ENCODE results near the gene TMEM132D.

The TMEM132D gene

GRCh38 chr12:129069886-129070285 is 833.9 kb downstream of the TMEM132D start:
- Histone ChIP-seq H3K4me3 (ENCODE audit: insufficient read depth in 1 of 2, low read depth in 1 of 2, low read length in 2 of 2) (no peak overlapping the region), H2BK15ac (ENCODE audit: low read depth, poor library complexity, severe bottlenecking) (no peak overlapping the region), H3K18ac (ENCODE audit: low read depth in 1 of 2, low read length in 2 of 2) (no peak overlapping the region), H3K23ac (ENCODE audit: low read length in 2 of 2) (no peak overlapping the region), H3K4me2 (ENCODE audit: low read length, poor library complexity, severe bottlenecking) (no peak overlapping the region), H2AFZ (ENCODE audit: low read depth, low read length) (no peak overlapping the region), H4K91ac (ENCODE audit: low read length) (no peak overlapping the region), H3K4me1 (ENCODE audit: control insufficient read depth, insufficient read depth, low read depth, low read length) (no peaks in the 10 kb centered on the region), H3K27ac (ENCODE audit: low read length, poor library complexity, severe bottlenecking) (no peak overlapping the region), H2AK5ac (ENCODE audit: low read length, severe bottlenecking) (no peak overlapping the region), H2BK12ac (ENCODE audit: low read length in 2 of 2) (no peak overlapping the region), H3K9me3 (ENCODE audit: control insufficient read depth, low read length) (peaks cover 20% of the 10 kb centered on the region), H4K8ac (ENCODE audit: low read length) (no peak overlapping the region), H3K27me3 (ENCODE audit: control insufficient read depth in 1 of 2, insufficient read depth in 1 of 2, low read length in 2 of 2) (no peaks in the 10 kb centered on the region), H3K4ac (ENCODE audit: low read depth in 1 of 2, low read length in 2 of 2) (no peak overlapping the region), H3K79me1 (replicated peaks; ENCODE audit: low read length, poor library complexity, severe bottlenecking) (no peaks in the 10 kb centered on the region), H2BK5ac (ENCODE audit: low read depth, low read length, poor library complexity, severe bottlenecking) (no peak overlapping the region), H2BK120ac (ENCODE audit: low read depth, low read length) (no peak overlapping the region), H3K9ac (ENCODE audit: low read length) (no peak overlapping the region), H3K14ac (ENCODE audit: low read length in 2 of 2) (no peak overlapping the region), H3K36me3 (ENCODE audit: control insufficient read depth in 1 of 2, insufficient read depth in 2 of 2, low read depth in 1 of 2, low read length in 2 of 2) (no peaks in the 10 kb centered on the region)
- no peak for DNase-seq
- WGBS, result 31% methylated on average over 15 of the region's 15 CpGs

GRCh38 chr12:129068684-129069083 is 835.1 kb downstream of the TMEM132D start:
- Histone ChIP-seq H3K4me1 (ENCODE audit: control insufficient read depth, insufficient read depth, low read depth, low read length) (no peaks in the 10 kb centered on the region), H3K23ac (ENCODE audit: low read length in 2 of 2) (no peak overlapping the region), H3K4me3 (ENCODE audit: insufficient read depth in 1 of 2, low read depth in 1 of 2, low read length in 2 of 2) (no peak overlapping the region), H2BK12ac (ENCODE audit: low read length in 2 of 2) (no peak overlapping the region), H3K9me3 (ENCODE audit: control insufficient read depth, low read length) (peaks cover 18% of the 10 kb centered on the region), H2AK5ac (ENCODE audit: low read length, severe bottlenecking) (no peak overlapping the region), H3K4ac (ENCODE audit: low read depth in 1 of 2, low read length in 2 of 2) (no peak overlapping the region), H2BK15ac (ENCODE audit: low read depth, poor library complexity, severe bottlenecking) (no peak overlapping the region), H3K18ac (ENCODE audit: low read depth in 1 of 2, low read length in 2 of 2) (no peak overlapping the region), H3K36me3 (ENCODE audit: control insufficient read depth in 1 of 2, insufficient read depth in 2 of 2, low read depth in 1 of 2, low read length in 2 of 2) (no peaks in the 10 kb centered on the region), H3K79me1 (replicated peaks; ENCODE audit: low read length, poor library complexity, severe bottlenecking) (no peaks in the 10 kb centered on the region), H3K14ac (ENCODE audit: low read length in 2 of 2) (no peak overlapping the region), H3K9ac (ENCODE audit: low read length) (no peak overlapping the region), H3K27me3 (ENCODE audit: control insufficient read depth in 1 of 2, insufficient read depth in 1 of 2, low read length in 2 of 2) (no peaks in the 10 kb centered on the region), H3K4me2 (ENCODE audit: low read length, poor library complexity, severe bottlenecking) (no peak overlapping the region), H3K27ac (ENCODE audit: low read length, poor library complexity, severe bottlenecking) (no peak overlapping the region), H4K91ac (ENCODE audit: low read length) (no peak overlapping the region), H4K8ac (ENCODE audit: low read length) (no peak overlapping the region), H2BK5ac (ENCODE audit: low read depth, low read length, poor library complexity, severe bottlenecking) (no peak overlapping the region), H2BK120ac (ENCODE audit: low read depth, low read length) (no peak overlapping the region), H2AFZ (ENCODE audit: low read depth, low read length) (no peak overlapping the region)
- WGBS, result 76% methylated on average over 10 of the region's 10 CpGs
- DNase-seq, result no peak

- H2BK120ac ChIP-seq (ENCODE audit: low read depth, low read length), result no peak overlapping the region
These were observed 836.3 kb downstream of the TMEM132D start for GRCh38 chr12:129067491-129067890.

GRCh38 chr12:129064209-129064855 is 839.5 kb downstream of the TMEM132D start:
- H3K4me1 ChIP-seq (ENCODE audit: control insufficient read depth, insufficient read depth, low read depth, low read length), result no peaks in the 10 kb centered on the region
- no peak overlapping the region for H2BK15ac ChIP-seq (ENCODE audit: low read depth, poor library complexity, severe bottlenecking)
- no peak for DNase-seq
- H3K79me1 ChIP-seq (replicated peaks; ENCODE audit: low read length, poor library complexity, severe bottlenecking), result no peaks in the 10 kb centered on the region
- no peak overlapping the region for H3K14ac ChIP-seq (ENCODE audit: low read length in 2 of 2)
- 60% methylated on average over 14 of the region's 14 CpGs for WGBS
- H3K4me2 ChIP-seq (ENCODE audit: low read length, poor library complexity, severe bottlenecking), result no peak overlapping the region
- no peaks in the 10 kb centered on the region for H3K36me3 ChIP-seq (ENCODE audit: control insufficient read depth in 1 of 2, insufficient read depth in 2 of 2, low read depth in 1 of 2, low read length in 2 of 2)
- H3K27ac ChIP-seq (ENCODE audit: low read length, poor library complexity, severe bottlenecking), result no peak overlapping the region
- no peak overlapping the region for H3K23ac ChIP-seq (ENCODE audit: low read length in 2 of 2)
- H3K4ac ChIP-seq (ENCODE audit: low read depth in 1 of 2, low read length in 2 of 2), result no peak overlapping the region
- H2BK120ac ChIP-seq (ENCODE audit: low read depth, low read length), result no peak overlapping the region
- H2BK12ac ChIP-seq (ENCODE audit: low read length in 2 of 2), result no peak overlapping the region
- no peak overlapping the region for H2AFZ ChIP-seq (ENCODE audit: low read depth, low read length)
- no peak overlapping the region for H3K18ac ChIP-seq (ENCODE audit: low read depth in 1 of 2, low read length in 2 of 2)
- H2BK5ac ChIP-seq (ENCODE audit: low read depth, low read length, poor library complexity, severe bottlenecking), result no peak overlapping the region
- H2AK5ac ChIP-seq (ENCODE audit: low read length, severe bottlenecking), result no peak overlapping the region
- no peak overlapping the region for H3K4me3 ChIP-seq (ENCODE audit: insufficient read depth in 1 of 2, low read depth in 1 of 2, low read length in 2 of 2)
- no peaks in the 10 kb centered on the region for H3K27me3 ChIP-seq (ENCODE audit: control insufficient read depth in 1 of 2, insufficient read depth in 1 of 2, low read length in 2 of 2)
- H4K8ac ChIP-seq (ENCODE audit: low read length), result no peak overlapping the region
- no peak overlapping the region for H3K9ac ChIP-seq (ENCODE audit: low read length)
- peaks cover 16% of the 10 kb centered on the region for H3K9me3 ChIP-seq (ENCODE audit: control insufficient read depth, low read length)
- H4K91ac ChIP-seq (ENCODE audit: low read length), result no peak overlapping the region

More at GRCh38 chr12:129067491-129067890, 836.3 kb downstream of the TMEM132D start:
- no peak overlapping the region for H2AFZ ChIP-seq (ENCODE audit: low read depth, low read length)
- H3K27me3 ChIP-seq (ENCODE audit: control insufficient read depth in 1 of 2, insufficient read depth in 1 of 2, low read length in 2 of 2), result no peaks in the 10 kb centered on the region
- H4K8ac ChIP-seq (ENCODE audit: low read length), result no peak overlapping the region
- no peak overlapping the region for H4K91ac ChIP-seq (ENCODE audit: low read length)
- no peak overlapping the region for H3K4ac ChIP-seq (ENCODE audit: low read depth in 1 of 2, low read length in 2 of 2)
- no peak overlapping the region for H3K4me3 ChIP-seq (ENCODE audit: insufficient read depth in 1 of 2, low read depth in 1 of 2, low read length in 2 of 2)
- H3K14ac ChIP-seq (ENCODE audit: low read length in 2 of 2), result no peak overlapping the region
- no peak overlapping the region for H2BK5ac ChIP-seq (ENCODE audit: low read depth, low read length, poor library complexity, severe bottlenecking)
- WGBS, result 29% methylated on average over 6 of the region's 9 CpGs
- H3K27ac ChIP-seq (ENCODE audit: low read length, poor library complexity, severe bottlenecking), result no peak overlapping the region
- no peak overlapping the region for H2BK15ac ChIP-seq (ENCODE audit: low read depth, poor library complexity, severe bottlenecking)
- H2AK5ac ChIP-seq (ENCODE audit: low read length, severe bottlenecking), result no peak overlapping the region
- H3K4me1 ChIP-seq (ENCODE audit: control insufficient read depth, insufficient read depth, low read depth, low read length), result no peaks in the 10 kb centered on the region
- no peaks in the 10 kb centered on the region for H3K79me1 ChIP-seq (replicated peaks; ENCODE audit: low read length, poor library complexity, severe bottlenecking)
- no peaks in the 10 kb centered on the region for H3K36me3 ChIP-seq (ENCODE audit: control insufficient read depth in 1 of 2, insufficient read depth in 2 of 2, low read depth in 1 of 2, low read length in 2 of 2)
- peaks cover 13% of the 10 kb centered on the region for H3K9me3 ChIP-seq (ENCODE audit: control insufficient read depth, low read length)
- no peak for DNase-seq
- no peak overlapping the region for H3K4me2 ChIP-seq (ENCODE audit: low read length, poor library complexity, severe bottlenecking)
- no peak overlapping the region for H2BK12ac ChIP-seq (ENCODE audit: low read length in 2 of 2)
- H3K23ac ChIP-seq (ENCODE audit: low read length in 2 of 2), result no peak overlapping the region
- H3K9ac ChIP-seq (ENCODE audit: low read length), result no peak overlapping the region
- H3K18ac ChIP-seq (ENCODE audit: low read depth in 1 of 2, low read length in 2 of 2), result no peak overlapping the region

Data from mesenchymal stem cell (in vitro differentiated cells and primary cell).